CD4-positive, alpha-beta T cell treated with Interleukin-4 for 1 hour (primary cell): ENCODE results near the gene RPS24.
"Not testable (repeated sequence)": the region's sequence is repeated elsewhere in the genome, so short reads cannot be mapped to it uniquely, and the experiment has no call there.

Experiments
- DNase-seq, 2 donors: peaks; one replicate each; pipeline ENCODE4 v3.0.0-alpha.2; 2020 to 2022

RPS24 gene

DNA sequence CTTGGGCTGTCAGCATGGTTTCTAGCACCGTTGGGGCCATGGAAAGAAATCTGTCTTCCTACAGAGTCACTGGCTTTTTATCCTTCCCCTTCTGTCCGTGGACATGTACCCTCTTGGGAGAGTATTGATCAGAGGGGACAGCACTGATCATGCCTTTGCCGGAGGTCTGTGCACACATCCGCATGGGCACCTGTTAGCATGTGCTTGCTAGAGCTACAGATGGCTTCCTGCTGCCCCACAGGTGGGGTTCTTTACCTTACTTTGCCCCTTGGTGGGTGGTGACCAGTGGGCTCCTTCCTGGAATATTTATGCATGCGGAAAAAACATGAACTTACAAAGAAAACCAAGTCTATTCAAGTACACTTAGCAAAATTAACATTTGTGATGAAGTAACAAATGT is 24.9 kb downstream of the RPS24 start:
- DNase-seq: no peak

DNA sequence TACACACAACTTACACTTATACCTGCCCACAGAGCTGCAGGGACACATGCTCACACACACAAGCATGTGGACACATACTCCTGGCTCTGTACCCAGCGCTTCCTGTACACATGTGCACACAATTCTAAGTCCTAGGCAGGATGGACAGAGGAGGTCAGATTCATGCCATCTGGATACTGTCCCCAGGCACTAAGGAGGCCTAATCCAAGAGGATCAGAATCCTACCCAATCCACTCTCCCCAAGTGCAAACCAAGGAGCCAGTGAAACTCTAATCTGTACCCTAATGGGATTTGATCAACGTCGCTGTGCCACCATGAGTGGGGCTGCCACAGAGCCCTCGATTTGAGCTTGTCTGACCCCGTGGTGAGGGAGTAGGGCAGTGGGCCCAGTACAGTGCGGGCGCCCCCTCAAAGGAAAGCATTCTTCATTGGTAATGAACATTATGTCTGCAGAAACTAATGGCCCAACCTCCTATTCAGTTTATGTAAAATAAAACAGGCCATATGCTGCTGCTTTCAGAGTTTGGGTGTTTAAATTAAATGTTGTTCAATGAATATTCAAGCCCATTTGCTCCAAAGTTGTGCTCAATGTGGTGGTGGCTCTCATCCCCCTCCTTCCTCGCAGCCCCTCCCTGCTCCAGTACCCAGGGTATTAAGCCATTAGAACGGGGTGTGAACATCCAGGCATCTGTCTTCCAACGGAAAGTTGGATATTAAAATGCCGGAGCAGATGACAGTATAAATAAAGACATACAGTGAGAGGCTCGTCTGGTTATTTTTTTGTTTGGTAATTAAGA is 26.4 kb downstream of the RPS24 start:
- no peak for DNase-seq

DNA sequence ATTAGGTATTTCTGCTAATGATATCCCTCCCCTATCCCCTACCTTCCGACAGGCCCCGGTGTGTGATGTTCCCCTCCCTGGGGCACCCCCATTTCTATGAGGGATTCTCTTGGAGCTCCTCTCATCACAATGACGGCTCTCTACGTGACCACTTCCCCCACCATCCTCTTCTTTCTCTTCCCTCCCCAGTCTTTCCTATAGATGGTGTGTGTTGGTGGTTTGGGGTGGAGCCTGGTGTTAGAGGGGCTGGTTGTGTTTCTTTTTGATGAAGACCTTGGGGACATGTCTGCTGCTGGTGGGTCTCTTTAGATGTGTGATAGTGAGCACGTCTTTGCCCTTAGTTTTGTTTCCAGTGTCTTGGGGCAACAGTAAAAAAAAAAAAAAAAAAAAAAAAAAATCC is 28.6 kb downstream of the RPS24 start:
- DNase-seq: no peak

DNA sequence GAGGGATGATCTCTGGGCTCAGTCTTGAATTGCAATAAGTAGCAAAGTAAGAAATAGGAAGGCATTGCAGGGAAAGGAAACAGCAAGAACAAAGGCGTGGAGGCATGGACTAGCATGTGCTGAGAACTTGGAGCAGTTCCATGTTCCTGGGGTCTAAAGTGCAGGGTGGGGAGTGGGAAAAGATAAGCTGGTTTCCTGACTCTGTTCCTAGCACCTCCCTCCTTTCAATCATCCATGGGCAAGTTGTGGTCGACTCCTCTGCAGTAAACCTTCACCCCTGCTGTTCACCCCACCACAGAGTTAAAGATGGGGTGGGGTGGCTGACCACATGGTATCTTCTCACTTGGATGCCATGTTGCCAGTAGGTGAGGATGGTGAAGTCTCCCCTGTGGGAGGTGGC is 29.6 kb downstream of the RPS24 start:
- no peak for DNase-seq

DNA sequence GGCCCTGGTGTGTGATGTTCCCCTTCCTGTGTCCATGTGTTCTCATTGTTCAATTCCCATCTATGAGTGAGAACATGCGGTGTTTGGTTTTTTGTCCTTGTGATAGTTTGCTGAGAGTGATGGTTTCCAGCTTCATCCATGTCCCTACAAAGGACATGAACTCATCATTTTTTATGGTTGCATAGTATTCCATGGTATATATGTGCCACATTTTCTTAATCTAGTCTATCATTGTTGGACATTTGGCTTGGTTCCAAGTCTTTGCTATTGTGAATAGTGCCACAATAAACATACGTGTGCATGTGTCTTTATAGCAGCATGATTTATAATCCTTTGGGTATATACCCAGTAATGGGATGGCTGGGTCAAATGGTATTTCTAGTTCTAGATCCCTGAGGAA is 31.3 kb downstream of the RPS24 start:
- not testable (repeated sequence) for DNase-seq

DNA sequence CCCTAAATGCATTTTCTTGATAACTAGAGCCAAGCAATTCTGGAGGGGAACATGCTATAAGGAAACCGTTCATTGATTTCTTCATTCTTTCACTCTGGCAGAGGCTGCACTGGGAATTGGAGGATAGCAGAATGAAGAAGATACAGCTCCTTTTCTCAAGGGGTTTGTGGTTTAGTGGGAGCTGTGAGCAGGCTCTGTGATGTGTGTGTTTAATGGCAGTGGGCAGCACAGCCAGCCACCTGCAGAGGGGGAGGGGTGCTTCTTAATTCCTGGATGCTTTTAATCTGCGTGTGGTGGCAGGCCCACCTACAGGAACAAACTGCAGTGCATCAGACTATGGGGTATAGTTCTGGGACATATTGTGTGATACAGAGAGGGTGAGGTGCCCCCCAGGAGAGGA is 31.9 kb downstream of the RPS24 start:
- DNase-seq: no peak

DNA sequence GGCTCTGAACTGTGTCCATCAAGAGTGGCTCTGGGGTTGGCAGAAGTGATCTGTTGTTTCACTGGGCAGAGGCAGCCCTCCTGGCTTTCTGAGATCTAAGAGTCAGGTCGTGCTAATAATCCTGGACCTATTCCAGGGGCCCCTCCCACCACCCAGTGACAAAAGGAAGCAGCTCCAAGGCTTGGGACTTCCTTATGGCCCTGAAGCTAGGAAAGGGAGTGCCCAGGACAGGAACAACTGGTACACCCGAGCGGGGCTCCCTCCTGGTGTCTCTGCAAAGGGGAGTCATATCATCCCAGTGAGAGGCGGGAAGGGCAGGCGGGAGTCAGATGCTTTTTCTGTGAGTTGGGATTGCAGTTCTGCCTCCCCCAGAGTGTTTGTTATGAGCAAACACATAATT is 32.3 kb downstream of the RPS24 start:
- DNase-seq: no peak

DNA sequence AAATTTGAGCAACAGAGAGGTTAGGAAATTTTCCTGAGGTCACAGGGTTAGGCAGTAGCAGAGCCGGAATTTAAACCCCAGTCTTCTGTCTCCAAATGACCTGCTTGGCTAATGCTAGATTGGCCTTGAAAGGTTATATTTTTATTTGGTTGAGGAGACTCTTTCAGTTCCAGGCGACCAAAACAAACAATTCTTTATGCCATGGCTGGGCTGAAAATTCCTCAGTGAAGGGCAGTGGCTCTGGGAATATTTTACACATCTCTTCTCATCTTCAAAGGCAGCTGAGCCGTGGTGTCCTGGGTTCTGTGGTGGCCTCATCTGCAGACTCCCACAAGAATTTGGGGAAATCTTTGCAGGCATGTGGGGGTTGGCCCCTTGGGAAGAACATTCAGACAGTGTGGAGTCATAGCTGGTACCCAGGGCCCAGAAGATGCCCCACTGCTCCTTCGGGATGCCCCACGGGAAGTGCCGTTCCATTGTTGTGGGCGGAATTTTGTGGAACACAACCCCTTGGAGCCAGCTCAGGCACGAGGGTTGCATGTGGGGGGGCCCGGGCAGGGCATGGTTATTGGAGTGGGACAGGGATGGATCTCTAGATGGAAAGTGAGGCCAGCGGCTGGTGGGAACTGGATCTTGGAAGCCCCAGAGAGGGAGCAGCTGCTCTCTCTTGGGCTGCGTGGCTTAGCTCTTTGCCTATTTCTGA is 33.2 kb downstream of the RPS24 start:
- no peak for DNase-seq

DNA sequence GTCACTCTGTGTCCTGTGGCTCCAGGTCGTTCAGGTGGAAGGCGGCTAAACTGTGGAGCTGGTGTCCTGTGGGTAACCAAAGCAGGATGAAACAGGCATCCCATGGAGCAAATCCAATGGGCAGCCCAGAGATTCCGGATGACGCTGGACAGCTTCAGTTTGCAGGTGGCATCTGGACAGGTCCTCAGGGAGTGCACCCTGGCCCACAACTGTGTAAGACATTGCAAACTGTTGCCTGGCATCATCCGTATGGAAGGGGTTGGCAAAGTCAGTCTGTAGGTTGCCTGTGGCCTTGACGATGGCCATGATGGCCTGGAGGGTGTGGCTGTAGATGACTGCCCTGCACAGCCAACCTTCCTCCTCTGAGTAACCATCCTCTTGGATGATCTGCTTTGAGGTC is 35.5 kb downstream of the RPS24 start:
- no peak for DNase-seq

DNA sequence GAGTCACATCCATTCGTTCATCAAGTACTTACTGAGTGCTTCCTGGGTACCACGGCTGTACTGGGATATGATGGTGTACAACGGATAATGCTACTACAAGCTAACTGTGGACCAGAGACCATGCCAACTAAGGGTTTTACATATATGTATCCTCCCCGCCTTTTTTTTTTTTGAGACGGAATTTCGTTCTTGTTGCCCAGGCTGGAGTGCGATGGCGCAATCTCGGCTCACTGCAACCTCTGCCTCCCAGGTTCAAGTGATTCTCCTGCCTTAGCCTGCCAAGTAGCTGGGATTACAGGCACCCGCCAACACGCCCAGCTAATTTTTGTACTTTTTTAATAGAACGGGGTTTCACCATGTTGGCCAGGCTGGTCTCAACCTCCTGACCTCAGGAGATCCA is 36.4 kb downstream of the RPS24 start:
- not testable (repeated sequence) for DNase-seq

DNA sequence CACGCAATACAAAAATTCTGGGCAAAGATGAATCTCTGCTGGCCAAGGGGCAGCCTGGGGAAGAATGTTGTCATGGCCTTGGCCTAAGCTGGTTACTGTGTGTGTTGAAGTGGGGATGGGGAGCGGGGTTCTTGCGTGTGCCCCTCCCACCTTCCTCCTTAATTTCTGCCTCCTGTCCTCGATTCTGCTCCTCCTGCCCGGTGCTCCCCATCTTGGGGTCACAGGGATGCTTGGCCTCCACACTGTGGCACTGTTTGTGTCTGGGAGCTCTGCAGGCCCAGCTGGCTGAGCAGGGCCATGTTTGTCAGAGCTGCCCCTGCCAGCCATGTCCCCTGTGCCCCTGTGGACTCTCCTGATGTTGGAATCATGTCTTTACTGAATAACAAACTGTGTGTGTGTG is 37.1 kb downstream of the RPS24 start:
- DNase-seq: no peak

DNA sequence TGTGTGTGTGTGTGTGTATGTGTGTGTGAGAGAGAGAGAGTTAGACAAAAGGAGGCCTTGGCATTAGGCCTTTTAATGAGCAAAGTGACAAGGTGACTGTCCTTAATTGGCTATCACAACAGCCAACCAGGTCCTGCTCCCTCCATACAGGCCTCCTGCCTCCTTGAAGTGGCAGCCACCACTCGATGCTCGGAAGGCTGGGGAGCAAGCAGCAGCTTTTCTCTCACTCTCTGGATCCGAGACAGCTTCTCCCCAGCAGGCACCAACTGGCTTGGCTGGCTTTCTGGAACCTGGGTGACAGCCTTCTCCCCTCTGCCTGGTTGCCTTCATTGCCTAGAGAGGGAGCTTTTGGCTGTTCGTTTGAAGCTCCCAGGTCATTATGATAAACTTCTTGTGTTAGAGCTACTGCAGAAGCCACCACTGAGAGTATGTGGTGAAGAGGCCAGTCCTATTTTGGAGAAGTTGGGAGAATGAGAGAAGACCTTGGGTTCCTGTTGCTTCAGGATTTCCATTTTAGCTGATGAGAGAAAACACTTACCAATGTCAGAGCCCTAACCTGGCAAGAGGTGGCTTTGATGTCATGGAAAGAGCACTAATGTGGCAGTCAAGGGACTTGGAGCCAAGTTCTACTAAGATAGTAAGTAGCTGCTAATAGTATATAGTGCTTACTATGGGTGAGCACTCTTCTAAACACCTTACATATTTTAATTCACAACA is 37.6 kb downstream of the RPS24 start:
- DNase-seq: no peak

DNA sequence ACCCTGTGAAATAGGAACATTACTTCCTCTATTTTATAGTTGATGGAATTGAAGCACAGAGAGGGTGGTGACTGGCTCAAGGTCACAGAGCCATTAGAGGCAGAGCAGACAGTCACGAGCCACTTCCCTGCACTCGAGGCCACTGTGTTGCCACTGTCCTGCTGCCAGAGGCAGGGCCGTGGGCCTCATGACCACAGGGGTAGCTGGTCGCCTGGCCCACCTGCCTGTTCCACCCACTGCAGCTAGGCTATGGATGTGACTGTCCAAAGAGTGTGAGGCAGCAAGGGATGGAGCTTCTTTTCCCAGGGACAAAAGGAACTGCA is 38.2 kb downstream of the RPS24 start:
- DNase-seq: no peak

DNA sequence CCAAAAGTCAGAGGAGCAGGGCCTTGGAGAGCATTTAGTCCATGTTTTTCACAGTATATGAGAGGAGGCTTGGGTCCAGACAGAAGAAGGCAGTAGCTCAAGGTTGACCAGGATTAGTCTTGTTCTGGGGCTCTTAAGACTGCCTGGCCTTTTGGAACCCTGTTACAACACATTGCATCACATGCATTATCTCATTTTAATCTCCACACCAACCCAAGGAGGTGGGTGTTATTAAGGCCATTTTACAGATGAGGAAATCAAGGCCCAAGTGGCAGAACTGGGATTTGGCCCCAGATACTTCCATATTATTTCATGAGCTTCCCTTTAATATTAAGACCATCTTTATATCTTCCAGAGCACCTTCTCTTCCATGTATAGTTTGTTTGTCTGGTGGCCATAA is 38.8 kb downstream of the RPS24 start:
- no peak for DNase-seq

DNA sequence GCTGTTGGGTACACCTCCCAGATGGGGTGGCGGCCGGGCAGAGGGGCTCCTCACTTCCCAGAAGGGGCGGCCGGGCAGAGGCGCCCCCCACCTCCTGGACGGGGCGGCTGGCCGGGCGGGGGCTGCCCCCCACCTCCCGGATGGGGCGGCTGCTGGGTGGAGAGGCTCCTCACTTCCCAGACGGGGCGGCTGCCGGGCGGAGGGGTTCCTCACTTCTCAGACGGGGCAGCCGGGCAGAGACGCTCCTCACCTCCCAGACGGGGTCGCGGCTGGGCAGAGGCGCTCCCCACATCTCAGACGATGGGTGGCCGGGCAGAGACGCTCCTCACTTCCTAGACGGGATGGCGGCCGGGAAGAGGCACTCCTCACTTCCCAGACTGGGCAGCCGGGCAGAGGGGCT is 42.1 kb downstream of the RPS24 start:
- not testable (repeated sequence) for DNase-seq

DNA sequence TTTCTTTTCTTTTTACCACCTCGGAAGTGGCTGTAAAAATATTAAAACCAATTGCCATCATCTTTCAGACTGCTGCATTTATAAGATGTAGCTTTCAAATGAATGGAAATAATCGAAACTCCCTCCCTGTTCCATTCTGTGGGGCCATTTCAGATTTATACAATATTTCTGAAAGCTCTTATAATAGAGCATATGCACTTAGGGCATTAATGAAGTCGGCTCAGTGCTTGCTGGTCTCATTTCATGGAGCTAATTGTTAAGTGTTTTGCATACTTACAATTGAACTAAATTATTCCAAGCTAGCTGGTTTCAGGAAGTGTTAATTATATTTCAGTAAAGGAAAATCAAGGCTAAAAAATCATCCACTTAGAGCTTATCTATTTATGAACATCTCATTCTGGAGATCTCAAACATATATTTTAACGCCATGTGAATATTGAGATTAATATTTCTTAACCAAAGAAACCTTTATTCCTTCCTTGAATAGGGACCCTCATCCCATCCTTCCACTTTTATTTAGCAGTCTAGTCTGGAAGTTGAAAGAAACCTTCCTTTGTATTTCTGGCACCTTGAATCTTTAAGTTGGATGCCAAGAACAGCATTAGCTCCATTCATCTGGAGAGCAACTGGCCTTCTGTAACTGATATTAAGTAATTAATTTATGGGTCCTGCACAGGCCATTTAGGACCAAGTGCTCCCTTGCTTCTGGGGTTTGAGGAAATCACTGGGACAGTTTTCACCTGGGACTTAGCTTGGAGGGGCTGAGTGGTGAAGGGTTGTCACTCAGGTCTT is 45.1 kb downstream of the RPS24 start:
- DNase-seq: no peak

DNA sequence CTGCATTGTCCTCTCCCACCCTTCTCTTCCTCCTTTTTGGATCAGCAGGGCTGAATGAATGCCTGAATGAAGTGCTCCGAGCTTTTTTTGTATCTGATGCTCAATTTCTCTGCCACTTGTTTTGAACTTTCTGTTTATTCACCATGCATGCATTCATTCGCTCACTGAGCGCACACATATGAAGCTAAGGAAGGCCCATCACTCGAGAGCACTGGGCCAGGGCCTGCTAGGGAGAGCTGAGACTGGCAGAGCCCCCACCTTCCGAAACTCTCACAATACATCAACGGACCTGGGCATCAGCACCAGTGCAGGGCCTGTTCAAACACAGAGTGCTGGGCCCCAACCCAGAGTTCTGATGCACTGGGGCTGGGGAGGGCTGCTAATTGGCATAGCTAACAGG is 45.7 kb downstream of the RPS24 start:
- no peak for DNase-seq

DNA sequence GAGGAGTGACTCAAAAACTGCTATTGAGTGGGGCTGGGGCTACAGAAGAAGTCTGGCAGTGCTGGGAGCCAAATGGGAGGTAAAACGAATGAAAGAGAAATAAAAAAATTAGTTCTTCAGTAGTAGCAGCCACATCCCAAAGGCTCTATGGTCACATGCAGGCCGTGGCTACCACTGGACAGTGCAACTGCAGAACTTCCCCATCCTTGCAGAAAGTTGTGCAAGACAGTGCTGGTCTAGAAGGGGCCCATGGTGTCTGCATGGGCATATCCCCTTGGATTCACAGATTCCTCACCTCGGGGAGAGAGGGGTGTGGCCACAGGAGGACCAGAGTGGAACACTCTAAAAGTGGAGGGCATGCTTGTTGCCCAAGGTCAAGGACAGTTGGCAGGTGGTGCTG is 47.6 kb downstream of the RPS24 start:
- no peak for DNase-seq

DNA sequence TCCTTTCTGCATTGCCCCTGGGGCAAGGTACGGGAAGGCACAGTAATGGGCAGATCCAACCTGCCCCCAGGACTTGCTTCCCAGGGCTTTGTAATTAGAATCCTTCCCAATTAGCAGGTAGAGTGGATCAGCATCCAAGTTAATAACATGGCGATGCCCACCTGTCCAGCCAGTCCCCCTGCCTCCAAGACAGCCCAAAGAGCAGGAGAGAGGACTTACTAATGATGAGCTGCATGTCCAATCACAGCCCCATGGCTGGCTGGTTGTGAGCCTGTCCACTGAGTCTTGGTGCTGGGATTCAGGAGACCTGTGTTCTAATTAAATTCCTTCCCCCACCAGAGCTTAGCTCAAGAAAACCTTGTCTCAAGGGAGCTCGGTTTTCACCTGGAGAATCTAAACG is 49.0 kb downstream of the RPS24 start:
- no peak for DNase-seq
